Esophagus muscularis mucosa (tissue), 4 donors: ENCODE data around the gene ZC3HAV1. TPM values are rescaled to one million over a fixed set of nuclear protein-coding genes. Genes with fewer than 3 reads are reported as not detected.

Experiments
- DNase-seq: peaks from one replicate; pipeline ENCODE4 v3.0.0-alpha.2; 2017; ENCODE audit errors: extremely low spot score
- H3K27ac ChIP-seq, 4 donors: fragments of 200-600 bp; sonication (generic); replicated peaks in 1 of 4; 1 replicate in 3 of 4; 2 replicates in 1 of 4; pipeline ENCODE4 v1.5.1; 2016 to 2019; ENCODE audit warnings: mild to moderate bottlenecking in 1 of 4
- H3K27me3 ChIP-seq, 4 donors: fragments of 200-600 bp; sonication (generic); one replicate each; pipeline versions ENCODE4 v1.5.1 to v1.6.0; 2016 to 2019
- H3K36me3 ChIP-seq, 4 donors: fragments of 200-600 bp; sonication (generic); one replicate each; pipeline ENCODE4 v1.5.1; 2016 to 2019
- H3K4me1 ChIP-seq, 4 donors: fragments of 200-600 bp; sonication (generic); one replicate each; pipeline ENCODE4 v1.5.1; 2016 to 2019
- H3K4me3 ChIP-seq, 4 donors: fragments of 200-600 bp; sonication (generic); 1 replicate in 2 of 4; 2 replicates in 2 of 4; pipeline ENCODE4 v1.5.1; 2016 to 2019; ENCODE audit warnings: mild to moderate bottlenecking in 4 of 4, moderate library complexity in 1 of 4
- H3K9me3 ChIP-seq, 4 donors: fragments of 200-600 bp; sonication (generic); 1 replicate in 3 of 4; 2 replicates in 1 of 4; pipeline ENCODE4 v1.5.1; 2016 to 2019
- CTCF ChIP-seq, 3 experiments: fragments of 200-600 bp in 2 of 3; fragments of 450-650 bp in 1 of 3; sonication (generic) in 2 of 3; IDR thresholded peaks; one replicate each; pipeline ENCODE4 v1.5.1; 2017 to 2019; ENCODE audit warnings: antibody characterized with exemption in 3 of 3, mild to moderate bottlenecking in 2 of 3, moderate library complexity in 1 of 3
- EP300 ChIP-seq: sonication (generic); formaldehyde crosslinking; IDR thresholded peaks from one replicate; pipeline ENCODE4 v1.6.1; 2017; ENCODE audit warnings: antibody characterized with exemption
- POLR2A ChIP-seq: fragments of 450-650 bp; IDR thresholded peaks from one replicate; pipeline ENCODE4 v1.6.1; 2017; ENCODE audit warnings: antibody characterized with exemption, moderate library complexity, mild to moderate bottlenecking, low read depth
- POLR2AphosphoS5 ChIP-seq, 2 donors: sonication (generic); formaldehyde crosslinking; IDR thresholded peaks; one replicate each; pipeline ENCODE4 v1.6.1; 2017; ENCODE audit warnings: antibody characterized with exemption in 2 of 2
- WGBS: methylation state at CpG from one replicate; pipeline ENCODE4 v1.1.5; 2018; 5-methylcytosine and 5-hydroxymethylcytosine counted together
- intact Hi-C: fragments of 100-400 bp; cut with DNase I; formaldehyde crosslinking; loops from one replicate; pipeline ENCODE4 v1.15.1; 2023
- total RNA-seq, 4 donors: library from RNA; depleted of rRNA; stranded (reverse); fragments of >200 nt; gene quantifications; one replicate each; pipeline versions ENCODE4 v1.1.0 to v1.2.1, GENCODE V29; 2016

The ZC3HAV1 gene
- total RNA-seq, 4 donors from 2014 or later = 23.7 to 29.5 (median 27.6) TPM

DNA sequence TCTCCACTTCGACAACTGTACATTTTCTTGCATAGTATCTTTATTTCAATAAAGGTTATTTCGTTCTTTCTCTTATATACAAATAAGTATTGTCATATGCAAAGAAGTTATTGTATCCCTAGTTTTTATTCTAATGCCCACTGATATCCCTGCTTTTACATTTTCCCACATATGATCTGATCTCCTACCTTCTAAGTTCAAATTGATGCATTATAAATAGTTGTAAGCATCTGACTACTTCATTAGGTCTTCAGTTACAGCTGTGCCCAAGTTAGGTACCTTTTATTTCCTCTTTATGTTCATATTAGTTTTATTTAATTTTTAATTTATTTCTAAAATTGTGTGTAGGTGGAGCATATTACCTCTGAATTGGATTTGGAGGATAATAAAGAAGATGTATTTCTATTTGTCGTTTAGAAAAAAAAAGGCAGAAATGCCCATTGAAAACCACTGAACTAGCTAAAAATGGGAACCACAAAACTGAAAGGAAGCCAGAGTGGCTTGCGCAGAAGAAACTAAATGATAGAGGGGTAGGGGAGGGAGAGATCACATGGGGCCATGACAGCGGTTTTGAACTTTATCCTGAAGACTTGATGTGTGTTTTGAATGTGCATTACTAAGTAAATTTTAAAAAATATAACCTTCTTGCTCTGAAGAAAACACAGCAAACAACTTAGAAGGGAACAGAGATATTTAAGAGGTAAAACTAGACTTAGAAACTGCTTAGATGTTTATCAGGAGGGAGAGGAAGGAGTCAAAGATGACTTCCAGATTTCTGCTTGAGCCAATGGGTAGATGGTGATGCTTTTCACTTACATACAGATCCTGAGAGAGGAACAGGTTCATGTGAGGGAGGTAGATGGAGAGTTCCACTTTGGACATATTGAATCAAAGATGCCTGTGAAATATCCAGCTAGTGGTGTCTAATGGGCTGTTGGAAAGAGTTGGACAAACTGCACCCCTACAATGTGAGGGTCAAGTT is 64.4 kb downstream of the ZC3HAV1 start:
- Histone ChIP-seq H3K4me3 (no peak overlapping the region), H3K9me3 (no peaks in the 10 kb centered on the region), H3K4me1 (no peaks in the 10 kb centered on the region), H3K36me3 (peaks cover 32 to 68% (median 43%) of the 10 kb centered on the region in 4 donors), H3K27me3 (no peaks in the 10 kb centered on the region), H3K27ac (no peak overlapping the region)
- WGBS = 83% methylated on average over 5 of the region's 5 CpGs
- no peak for DNase-seq
- TF ChIP-seq POLR2A = no peak
- TF ChIP-seq CTCF (IDR thresholded peaks at IDR 0.05) = no peak
- no peak for TF ChIP-seq POLR2AphosphoS5 (IDR thresholded peaks at IDR 0.05)
- TF ChIP-seq EP300 = no peak
- intact Hi-C loops = no loop called here

DNA sequence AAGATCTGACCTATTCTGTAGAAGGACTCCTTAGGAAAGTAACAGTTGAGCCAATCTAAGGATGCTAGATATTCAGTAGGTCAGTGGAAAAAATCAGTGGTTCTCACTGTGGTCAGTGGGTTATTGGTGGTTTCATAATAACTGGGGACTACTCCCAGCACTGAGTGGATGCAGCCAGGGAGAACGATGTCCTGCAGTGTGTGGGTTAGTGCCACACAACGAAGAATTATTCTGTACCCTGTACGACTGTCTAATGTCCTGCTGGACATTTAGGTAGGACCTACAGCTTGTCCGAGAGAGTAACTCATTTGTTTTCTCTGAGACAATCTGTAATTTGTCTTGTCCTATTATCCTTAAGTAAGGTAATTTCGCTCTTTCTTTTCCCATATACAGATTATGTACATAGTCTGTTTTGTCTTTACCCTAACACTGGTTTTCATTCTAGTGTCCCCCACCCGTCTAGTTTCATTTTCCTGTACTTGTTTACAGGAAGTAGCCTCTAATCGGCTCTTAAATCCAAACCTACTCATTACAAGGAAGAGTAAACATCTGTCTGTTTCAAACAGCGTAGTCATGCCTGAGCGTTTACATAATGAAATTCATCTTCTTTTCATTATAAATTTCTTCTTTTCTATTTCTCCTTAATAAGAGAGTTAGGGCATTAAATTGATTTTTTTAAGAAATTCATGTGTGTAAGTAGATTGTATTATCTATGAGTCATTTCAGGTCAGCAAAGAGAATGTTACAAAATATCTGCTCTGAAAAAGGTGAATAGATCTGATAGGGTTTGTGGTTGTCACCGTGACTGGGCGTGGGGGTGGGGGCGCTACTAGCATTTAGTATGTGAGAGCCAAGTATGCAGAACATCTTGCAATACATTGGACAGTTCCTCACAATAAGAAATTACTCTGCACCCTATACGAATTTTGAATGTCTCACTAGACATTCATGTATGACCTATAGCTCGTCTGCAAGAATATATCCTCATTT is 65.4 kb downstream of the ZC3HAV1 start:
- no peak for DNase-seq
- Histone ChIP-seq H3K36me3 (peaks cover 24 to 58% (median 34%) of the 10 kb centered on the region in 4 donors), H3K4me3 (no peak overlapping the region), H3K27ac (no peak overlapping the region), H3K4me1 (no peaks in the 10 kb centered on the region), H3K9me3 (no peaks in the 10 kb centered on the region), H3K27me3 (no peaks in the 10 kb centered on the region)
- intact Hi-C loops = no loop called here
- WGBS = 79% methylated on average over 14 of the region's 14 CpGs
- TF ChIP-seq CTCF (IDR thresholded peaks at IDR 0.05) = no peak
- no peak for TF ChIP-seq EP300
- no peak for TF ChIP-seq POLR2AphosphoS5 (IDR thresholded peaks at IDR 0.05)
- TF ChIP-seq POLR2A = no peak

GRCh38 chr7:139041378-139042085 is 68.0 kb downstream of the ZC3HAV1 start:
- TF ChIP-seq POLR2A (no peak), EP300 (no peak), POLR2AphosphoS5 (IDR thresholded peaks at IDR 0.05) (no peak), CTCF (IDR thresholded peaks at IDR 0.05) (no peak)
- H3K4me3 ChIP-seq = no peak overlapping the region
- peaks cover 6 to 32% (median 20%) of the 10 kb centered on the region in 4 donors for H3K36me3 ChIP-seq
- H3K27me3 ChIP-seq = no peaks in the 10 kb centered on the region
- peaks cover 0 to 2% (median under 1%) of the 10 kb centered on the region in 4 donors for H3K4me1 ChIP-seq
- WGBS = 70% methylated on average over 6 of the region's 6 CpGs
- DNase-seq = no peak
- no peak overlapping the region for H3K27ac ChIP-seq
- intact Hi-C loops = no loop called here
- no peaks in the 10 kb centered on the region for H3K9me3 ChIP-seq

DNA sequence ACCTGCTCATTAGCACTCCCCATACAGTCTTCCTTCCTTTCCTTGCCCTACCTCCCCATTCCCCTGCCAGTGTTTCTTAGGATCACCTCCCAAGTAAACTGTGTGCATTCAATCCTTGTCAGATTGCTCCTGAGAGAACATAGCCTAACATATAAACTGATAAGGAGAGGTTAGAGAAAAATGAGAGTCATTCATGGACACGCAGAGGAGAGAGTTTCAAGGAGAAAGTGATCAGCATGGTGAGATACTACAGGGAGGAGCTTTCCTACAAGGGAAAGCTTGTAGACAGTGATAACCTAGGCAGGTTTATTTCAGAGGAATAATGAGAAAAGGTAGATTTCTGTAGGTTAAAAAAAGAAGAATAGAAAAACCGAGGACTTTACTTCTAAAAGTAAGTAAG is 70.8 kb downstream of the ZC3HAV1 start:
- Histone ChIP-seq H3K27ac (no peak overlapping the region), H3K4me1 (peaks cover 15 to 26% (median 20%) of the 10 kb centered on the region in 4 donors), H3K27me3 (no peaks in the 10 kb centered on the region), H3K9me3 (no peaks in the 10 kb centered on the region), H3K36me3 (peaks cover 0 to 9% (median 3%) of the 10 kb centered on the region in 4 donors), H3K4me3 (no peak overlapping the region)
- WGBS = 94% methylated on average over 2 of the region's 2 CpGs
- no peak for DNase-seq
- TF ChIP-seq EP300 (no peak), POLR2A (no peak), POLR2AphosphoS5 (IDR thresholded peaks at IDR 0.05) (no peak), CTCF (IDR thresholded peaks at IDR 0.05) (no peak)
- intact Hi-C loops = no loop called here
